ENCODE data around the gene SPTY2D1. TPM values are rescaled to one million over a fixed set of nuclear protein-coding genes. Genes with fewer than 3 reads are reported as not detected.

The SPTY2D1 gene
- total RNA-seq, 1 experiment from 2014 or later = 25.4 TPM

GRCh38 chr11:18563090-18563730 is 70.9 kb downstream of the SPTY2D1 start:
- no peak for DNase-seq (ENCODE audit: low spot score)

Other genes starting within 250 kb of the SPTY2D1 start
- gene LDHA, start 239.8 kb downstream of the SPTY2D1 start, total RNA-seq (2014; rRNA removed; shearing (Covaris generic)) = 295 and 327 TPM in 2 replicates
- gene LDHC, start 222.0 kb downstream of the SPTY2D1 start, total RNA-seq (2014; rRNA removed; shearing (Covaris generic)) = not detected in 2 replicates
- not detected in 2 replicates for gene LDHAL6A, start 178.5 kb downstream of the SPTY2D1 start, total RNA-seq (2014; rRNA removed; shearing (Covaris generic))
- gene TSG101, start 107.4 kb downstream of the SPTY2D1 start, total RNA-seq (2014; rRNA removed; shearing (Covaris generic)) = 73.0 and 80.0 TPM in 2 replicates
- gene UEVLD, start 45.6 kb downstream of the SPTY2D1 start, total RNA-seq (2014; rRNA removed; shearing (Covaris generic)) = 10.5 and 11.3 TPM in 2 replicates
- 0.76 and 1.0 TPM in 2 replicates for gene MISFA, start 34.6 kb downstream of the SPTY2D1 start, total RNA-seq (2014; rRNA removed; shearing (Covaris generic))
- gene TMEM86A, start 64.4 kb upstream of the SPTY2D1 start, total RNA-seq (2014; rRNA removed; shearing (Covaris generic)) = 3.1 and 5.6 TPM in 2 replicates
- 0.03 and 1.8 TPM in 2 replicates for gene IGSF22, start 91.8 kb upstream of the SPTY2D1 start, total RNA-seq (2014; rRNA removed; shearing (Covaris generic))
- gene PTPN5, start 157.5 kb upstream of the SPTY2D1 start, total RNA-seq (2014; rRNA removed; shearing (Covaris generic)) = not detected in 2 replicates

Measured in HT-29 (cell line).